Upper lobe of left lung (tissue), 6 donors: Measurements from ENCODE around the gene RASGRF1. TPM values are rescaled to one million over a fixed set of nuclear protein-coding genes. Genes with fewer than 3 reads are reported as not detected.
A peak's percentile ranks its signal among the peaks of the same experiment; 100 is the strongest.

ENCODE experiments used
- ATAC-seq, 2 donors: fragments of 200-7000 bp; cut with Tn5 transposase; one replicate each; pipeline ENCODE4 v1.9.1; 2022; ENCODE audit warnings: mild to moderate bottlenecking in 2 of 2, moderate library complexity in 2 of 2; ENCODE audit not compliant: low FRiP score in 2 of 2
- DNase-seq, 2 donors: peaks; one replicate each; pipeline ENCODE4 v3.0.0-alpha.2; 2019 to 2020
- H3K27ac ChIP-seq, 4 donors: fragments of 200-600 bp; sonication (generic); one replicate each; pipeline ENCODE4 v1.5.1; 2016 to 2019
- H3K27me3 ChIP-seq, 4 donors: fragments of 200-600 bp; sonication (generic); one replicate each; pipeline ENCODE4 v1.5.1; 2017 to 2019
- H3K36me3 ChIP-seq, 4 donors: fragments of 200-600 bp; sonication (generic); one replicate each; pipeline ENCODE4 v1.5.1; 2016 to 2019
- H3K4me1 ChIP-seq, 4 donors: fragments of 200-600 bp; sonication (generic); one replicate each; pipeline ENCODE4 v1.5.1; 2018 to 2019
- H3K4me3 ChIP-seq, 4 donors: fragments of 200-600 bp; sonication (generic); one replicate each; pipeline ENCODE4 v1.5.1; 2017 to 2019; ENCODE audit warnings: mild to moderate bottlenecking in 2 of 4, moderate library complexity in 1 of 4
- H3K9me3 ChIP-seq, 4 donors: fragments of 200-600 bp; sonication (generic); one replicate each; pipeline ENCODE4 v1.5.1; 2018 to 2019
- EP300 ChIP-seq, 4 donors: sonication (generic); formaldehyde crosslinking; IDR thresholded peaks; one replicate each; pipeline ENCODE4 v1.5.1; 2017; ENCODE audit warnings: antibody characterized with exemption in 4 of 4, control low read depth in 2 of 4
- POLR2A ChIP-seq, 4 donors: fragments of 450-650 bp; IDR thresholded peaks; one replicate each; pipeline ENCODE4 v1.5.1; 2016 to 2017; ENCODE audit warnings: antibody characterized with exemption in 4 of 4, mild to moderate bottlenecking in 2 of 4
- POLR2AphosphoS5 ChIP-seq, 2 donors: sonication (generic); formaldehyde crosslinking; IDR thresholded peaks; one replicate each; pipeline ENCODE4 v1.5.1; 2017; ENCODE audit warnings: antibody characterized with exemption in 2 of 2
- WGBS, 2 donors: methylation state at CpG; one replicate each; pipeline ENCODE4 v1.1.5; 2017 to 2018; 5-methylcytosine and 5-hydroxymethylcytosine counted together
- total RNA-seq, 6 donors: library from RNA; depleted of rRNA in 4 of 6; stranded (reverse); fragments of >200 nt in 4 of 6; gene quantifications; one replicate each; pipeline versions ENCODE4 v1.1.0 to v1.2.1, GENCODE V29; 2016 to 2021
- TF ChIP-seq, protein P1 (sequence below), 6 experiments: fragments of 450-650 bp in 4 of 6; fragments of 200-600 bp in 2 of 6; sonication (generic) in 2 of 6; IDR thresholded peaks; one replicate each; pipeline ENCODE4 v1.5.1; 2016 to 2019; ENCODE audit warnings: antibody characterized with exemption in 6 of 6
- donor health status: DM: no; HTN: no; CAD: no; lungs with moderate emphysema.
- donor health status: DM: no; HTN: yes; CAD: no; lungs with severe emphysema.

The RASGRF1 gene
- total RNA-seq, 6 donors from 2014 or later = 27.2 to 64.6 (median 54.7) TPM

DNA sequence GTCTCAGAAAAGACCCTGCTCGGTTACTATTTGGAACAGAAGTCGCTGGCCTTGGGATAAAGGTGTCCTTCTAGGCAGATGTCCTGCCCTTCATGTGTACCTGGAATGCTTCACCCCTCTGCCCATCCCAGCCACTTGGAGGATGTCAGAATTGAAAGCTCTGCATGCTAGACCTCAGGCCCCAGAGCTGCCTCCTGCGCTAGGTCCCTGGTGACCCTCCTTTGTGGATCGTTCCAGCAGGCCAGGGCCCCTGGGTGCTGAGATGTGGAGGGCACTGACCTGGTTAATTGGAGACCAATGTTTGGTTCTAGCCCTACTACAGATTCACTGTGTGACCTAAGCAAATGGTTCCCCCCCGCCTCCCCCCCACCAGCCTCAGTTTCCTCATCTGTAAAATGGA is 143.1 kb downstream of the RASGRF1 start:
- WGBS, 2 donors = 81 to 95% methylated on average over 5 of the region's 5 CpGs
- TF ChIP-seq POLR2A (IDR thresholded peaks at IDR 0.05) (no peak), POLR2AphosphoS5 (IDR thresholded peaks at IDR 0.05) (no peak), EP300 (IDR thresholded peaks at IDR 0.05) (no peak)
- TF ChIP-seq, protein P1, sequence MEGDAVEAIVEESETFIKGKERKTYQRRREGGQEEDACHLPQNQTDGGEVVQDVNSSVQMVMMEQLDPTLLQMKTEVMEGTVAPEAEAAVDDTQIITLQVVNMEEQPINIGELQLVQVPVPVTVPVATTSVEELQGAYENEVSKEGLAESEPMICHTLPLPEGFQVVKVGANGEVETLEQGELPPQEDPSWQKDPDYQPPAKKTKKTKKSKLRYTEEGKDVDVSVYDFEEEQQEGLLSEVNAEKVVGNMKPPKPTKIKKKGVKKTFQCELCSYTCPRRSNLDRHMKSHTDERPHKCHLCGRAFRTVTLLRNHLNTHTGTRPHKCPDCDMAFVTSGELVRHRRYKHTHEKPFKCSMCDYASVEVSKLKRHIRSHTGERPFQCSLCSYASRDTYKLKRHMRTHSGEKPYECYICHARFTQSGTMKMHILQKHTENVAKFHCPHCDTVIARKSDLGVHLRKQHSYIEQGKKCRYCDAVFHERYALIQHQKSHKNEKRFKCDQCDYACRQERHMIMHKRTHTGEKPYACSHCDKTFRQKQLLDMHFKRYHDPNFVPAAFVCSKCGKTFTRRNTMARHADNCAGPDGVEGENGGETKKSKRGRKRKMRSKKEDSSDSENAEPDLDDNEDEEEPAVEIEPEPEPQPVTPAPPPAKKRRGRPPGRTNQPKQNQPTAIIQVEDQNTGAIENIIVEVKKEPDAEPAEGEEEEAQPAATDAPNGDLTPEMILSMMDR (IDR thresholded peaks at IDR 0.05) = no peak
- Histone ChIP-seq H3K27ac (no peak overlapping the region), H3K27me3 (no peaks in the 10 kb centered on the region), H3K4me3 (no peak overlapping the region), H3K4me1 (peaks cover 26 to 49% (median 32%) of the 10 kb centered on the region in 4 donors), H3K9me3 (no peaks in the 10 kb centered on the region), H3K36me3 (no peaks in the 10 kb centered on the region)
- DNase-seq (no peak), ATAC-seq (no peak)

DNA sequence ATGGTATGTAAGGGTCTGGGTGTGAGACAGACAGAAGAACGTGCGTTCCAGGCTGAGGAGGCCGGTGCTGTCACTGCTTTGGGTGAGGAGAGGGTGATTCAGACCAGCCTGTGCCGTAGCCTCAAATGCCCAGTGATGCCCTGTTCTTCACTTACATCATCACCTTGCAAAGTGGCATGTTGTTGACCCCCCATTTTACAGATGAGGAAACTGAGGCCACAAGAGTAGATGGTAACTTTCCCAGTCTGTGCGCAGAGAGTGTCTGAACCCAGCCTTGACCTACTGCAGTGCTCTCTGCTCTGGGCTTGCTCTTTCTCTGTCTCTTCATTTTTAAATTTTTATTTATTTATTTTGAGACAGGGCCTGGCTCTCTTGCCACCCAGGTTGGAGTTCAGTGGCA is 144.1 kb downstream of the RASGRF1 start:
- no peaks in the 10 kb centered on the region for H3K27me3 ChIP-seq
- TF ChIP-seq POLR2AphosphoS5 (IDR thresholded peaks at IDR 0.05) = no peak
- TF ChIP-seq, protein P1 (IDR thresholded peaks at IDR 0.05) = no peak
- no peak for TF ChIP-seq POLR2A (IDR thresholded peaks at IDR 0.05)
- no peak for TF ChIP-seq EP300 (IDR thresholded peaks at IDR 0.05)
- ATAC-seq (no peak), DNase-seq (no peak)
- peaks cover 18 to 41% (median 25%) of the 10 kb centered on the region in 4 donors for H3K4me1 ChIP-seq
- 75 to 94% methylated on average over 5 of the region's 5 CpGs for WGBS, 2 donors
- H3K27ac ChIP-seq = no peak overlapping the region
- H3K4me3 ChIP-seq = no peak overlapping the region
- H3K9me3 ChIP-seq = no peaks in the 10 kb centered on the region
- no peaks in the 10 kb centered on the region for H3K36me3 ChIP-seq

DNA sequence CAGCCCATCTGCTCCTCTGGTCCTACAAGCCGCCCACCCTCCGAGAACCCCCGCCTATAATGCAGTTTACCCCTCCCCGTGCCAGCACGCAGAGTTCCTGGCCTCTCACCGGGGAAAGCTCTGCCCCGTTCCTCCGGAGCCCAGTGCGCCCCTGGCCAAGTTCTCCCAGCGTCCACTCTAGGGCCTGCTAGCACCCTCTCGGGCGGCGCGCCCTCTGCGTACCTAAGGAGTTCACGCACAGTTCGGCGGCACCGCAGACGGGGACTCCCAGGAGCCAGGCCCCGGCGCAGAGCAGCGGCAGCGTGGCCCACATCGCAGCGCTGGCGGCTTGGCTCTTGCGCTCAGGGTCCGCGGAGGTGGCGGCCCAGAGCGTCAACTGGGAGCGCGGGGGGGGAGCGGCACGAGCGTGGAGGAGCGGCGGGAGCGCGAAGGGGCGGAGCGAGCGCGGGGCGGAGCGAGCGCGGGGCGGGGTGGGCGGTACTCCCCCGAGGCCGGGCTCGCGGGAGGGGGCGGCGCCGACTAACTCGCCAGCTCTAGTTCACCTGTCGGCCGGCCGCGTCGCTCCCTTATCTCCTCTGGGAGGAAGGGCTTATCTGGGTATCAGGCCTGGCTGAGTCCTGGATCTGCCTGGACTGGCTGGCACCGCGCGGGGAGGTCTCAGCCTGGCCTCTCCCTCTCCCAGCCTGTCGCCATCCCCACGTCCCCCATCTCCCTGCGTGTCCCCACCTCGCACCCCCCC is 145.7 kb downstream of the RASGRF1 start, which contains the start of gene CTSH:
CTSH (minus strand) TSS at position 378 of the 739 bp plus-strand sequence; CDS start at position 313, 65 bp downstream.
- peak within 1 kb of the TSS; percentile 90 to 99 (median 91) for H3K27ac ChIP-seq
- peak within 1 kb of the TSS; percentile 76 to 83 (median 80) for H3K4me3 ChIP-seq
- no peaks in the 10 kb centered on the region for H3K9me3 ChIP-seq
- DNase-seq (peak; percentile 90 to 98), ATAC-seq (peak; percentile 94)
- TF ChIP-seq, protein P1 (IDR thresholded peaks at IDR 0.05) = peak in 2 of 6 experiments; percentile 7 to 21
- TF ChIP-seq POLR2AphosphoS5 (IDR thresholded peaks at IDR 0.05) = peak; percentile 37 to 90
- TF ChIP-seq POLR2A (IDR thresholded peaks at IDR 0.05) = peak in 3 of 4 donors; percentile 26 to 98 (median 82)
- no peak for TF ChIP-seq EP300 (IDR thresholded peaks at IDR 0.05)
- WGBS, 2 donors = 3 to 5% methylated on average over 14 to 21 of the region's 71 CpGs
- peaks cover 11 to 35% (median 20%) of the 10 kb centered on the region in 4 donors for H3K4me1 ChIP-seq
- peaks cover 0 to under 1% (median 0%) of the 10 kb centered on the region in 4 donors for H3K36me3 ChIP-seq
- no peaks in the 10 kb centered on the region for H3K27me3 ChIP-seq

DNA sequence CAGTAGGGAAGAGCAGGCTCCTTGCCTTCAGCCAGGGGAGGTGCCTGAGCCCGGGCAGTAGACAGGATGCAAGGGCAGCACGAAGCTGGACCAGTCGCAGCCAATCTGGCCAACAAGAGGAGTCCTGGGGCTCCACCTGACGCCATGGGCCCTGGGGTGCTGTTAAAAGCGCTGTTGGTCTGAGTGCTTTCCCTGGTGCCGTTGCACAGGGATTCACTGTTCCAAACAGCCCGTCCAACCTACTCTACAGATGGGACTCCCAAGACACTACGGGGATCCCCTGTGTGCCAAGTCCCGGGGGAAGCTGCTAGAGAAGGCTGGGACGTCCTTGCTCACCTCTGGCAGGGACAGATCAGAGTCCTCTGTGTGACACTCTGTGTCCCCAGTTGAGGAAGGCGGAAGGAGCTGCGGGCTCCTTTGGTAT is 146.4 kb downstream of the RASGRF1 start:
- Histone ChIP-seq H3K27ac (peak overlapping the region; percentile 90 to 99 (median 91)), H3K4me3 (peak overlapping the region; percentile 76 to 83 (median 80)), H3K4me1 (peaks cover 18 to 41% (median 26%) of the 10 kb centered on the region in 4 donors), H3K27me3 (no peaks in the 10 kb centered on the region), H3K36me3 (peaks cover 0 to 3% (median 0%) of the 10 kb centered on the region in 4 donors), H3K9me3 (no peaks in the 10 kb centered on the region)
- 16 to 24% methylated on average over 3 to 11 of the region's 12 CpGs for WGBS, 2 donors
- peak; percentile 35 to 44 for ATAC-seq
- no peak for DNase-seq
- no peak for TF ChIP-seq EP300 (IDR thresholded peaks at IDR 0.05)
- TF ChIP-seq POLR2A (IDR thresholded peaks at IDR 0.05) = no peak
- TF ChIP-seq, protein P1 (IDR thresholded peaks at IDR 0.05) = no peak
- TF ChIP-seq POLR2AphosphoS5 (IDR thresholded peaks at IDR 0.05) = no peak
